ENCODE measurements around the gene XPO6.

DNA sequence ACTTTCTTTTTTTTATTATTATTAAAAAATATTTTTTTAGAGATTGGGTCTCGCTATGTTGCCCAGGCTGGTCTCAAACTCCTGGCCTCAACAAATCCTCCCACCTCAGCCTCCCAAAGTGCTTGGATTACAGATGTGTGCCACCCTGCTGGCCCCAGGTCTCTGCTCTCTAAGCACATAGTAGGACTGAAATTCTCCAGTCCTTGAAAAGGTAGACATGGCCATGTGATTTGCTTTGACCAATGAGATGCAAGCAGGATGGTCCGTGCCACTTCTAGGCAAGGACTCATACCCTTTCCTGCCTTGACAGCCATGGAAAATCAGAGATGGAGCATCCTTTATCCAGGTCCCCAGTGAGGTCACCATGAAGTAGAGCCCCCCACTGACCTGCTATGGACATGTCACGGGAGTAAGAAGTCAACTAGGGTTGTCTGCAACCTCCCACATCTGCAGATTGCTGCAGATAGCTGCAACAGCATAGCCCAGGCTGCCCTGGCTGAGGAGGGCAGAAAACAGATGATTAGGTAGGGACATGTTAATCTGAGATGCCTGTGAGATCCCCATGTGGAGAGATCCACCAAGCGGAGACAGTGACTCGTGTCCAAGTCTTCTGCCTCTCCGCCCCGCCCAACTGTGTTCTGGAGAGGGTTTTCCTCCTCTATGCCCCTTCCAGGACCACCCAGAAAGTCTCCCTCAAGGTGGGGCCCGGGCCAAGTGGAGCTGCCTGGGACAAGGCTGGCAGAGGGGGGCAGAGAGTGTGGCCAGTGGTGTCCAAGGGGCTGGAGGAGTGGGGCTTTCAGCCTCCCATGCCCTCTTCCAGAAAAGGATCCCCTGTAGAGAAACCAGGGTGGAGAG, 159.3 kb downstream of the XPO6 start:
- TF ChIP-seq, protein P1, sequence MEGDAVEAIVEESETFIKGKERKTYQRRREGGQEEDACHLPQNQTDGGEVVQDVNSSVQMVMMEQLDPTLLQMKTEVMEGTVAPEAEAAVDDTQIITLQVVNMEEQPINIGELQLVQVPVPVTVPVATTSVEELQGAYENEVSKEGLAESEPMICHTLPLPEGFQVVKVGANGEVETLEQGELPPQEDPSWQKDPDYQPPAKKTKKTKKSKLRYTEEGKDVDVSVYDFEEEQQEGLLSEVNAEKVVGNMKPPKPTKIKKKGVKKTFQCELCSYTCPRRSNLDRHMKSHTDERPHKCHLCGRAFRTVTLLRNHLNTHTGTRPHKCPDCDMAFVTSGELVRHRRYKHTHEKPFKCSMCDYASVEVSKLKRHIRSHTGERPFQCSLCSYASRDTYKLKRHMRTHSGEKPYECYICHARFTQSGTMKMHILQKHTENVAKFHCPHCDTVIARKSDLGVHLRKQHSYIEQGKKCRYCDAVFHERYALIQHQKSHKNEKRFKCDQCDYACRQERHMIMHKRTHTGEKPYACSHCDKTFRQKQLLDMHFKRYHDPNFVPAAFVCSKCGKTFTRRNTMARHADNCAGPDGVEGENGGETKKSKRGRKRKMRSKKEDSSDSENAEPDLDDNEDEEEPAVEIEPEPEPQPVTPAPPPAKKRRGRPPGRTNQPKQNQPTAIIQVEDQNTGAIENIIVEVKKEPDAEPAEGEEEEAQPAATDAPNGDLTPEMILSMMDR (IDR thresholded peaks at IDR 0.05) = no peak
- TF ChIP-seq POLR2AphosphoS5 (IDR thresholded peaks at IDR 0.05; ENCODE audit: insufficient read depth in 1 of 2, low read depth in 1 of 2) (no peak), POLR2A (IDR thresholded peaks at IDR 0.05) (no peak)
